K562 (cell line): ENCODE measurements around the gene AFG1L. TPM values are rescaled to one million over a fixed set of nuclear protein-coding genes. Genes with fewer than 3 reads are reported as not detected.

Source experiments
- BRD4 ChIP-seq: fragments of 200-600 bp; sonication (generic); IDR thresholded peaks from 2 replicates; pipeline ENCODE4 v1.6.1; 2017; ENCODE audit warnings: inconsistent platforms
- COPS2 ChIP-seq: fragments of 450-650 bp; conservative IDR thresholded peaks from 2 replicates; pipeline ENCODE4 v1.6.1; 2016; ENCODE audit warnings: mild to moderate bottlenecking, moderate library complexity
- GATA2 ChIP-seq: sonication (generic); formaldehyde crosslinking; IDR thresholded peaks from 2 replicates; pipeline ENCODE4 v1.4.0; 2020; ENCODE audit warnings: mild to moderate bottlenecking, missing genetic modification reagents
- HCFC1 ChIP-seq: IDR thresholded peaks from 2 replicates; pipeline ENCODE4 v1.6.1; 2012; ENCODE audit warnings: low read depth, low read length, improper control_type of control experiment
- HDAC6 ChIP-seq: IDR thresholded peaks from 2 replicates; pipeline ENCODE4 v1.6.1; 2012; ENCODE audit warnings: low read depth, mild to moderate bottlenecking, control low read depth, inconsistent platforms, low read length, moderate library complexity
- MTA2 ChIP-seq: fragments of 450-650 bp; IDR thresholded peaks from 2 replicates; pipeline ENCODE4 v1.6.1; 2016; ENCODE audit warnings: low read depth
- RBM22 ChIP-seq: fragments of 200-400 bp; formaldehyde crosslinking; IDR thresholded peaks from 2 replicates; pipeline ENCODE4 v1.6.1; 2018; ENCODE audit warnings: low read length, low read depth; ENCODE audit not compliant: poor library complexity, severe bottlenecking
- RBM25 ChIP-seq: fragments of 200-400 bp; formaldehyde crosslinking; IDR thresholded peaks from 2 replicates; pipeline ENCODE4 v1.6.1; 2018; ENCODE audit warnings: low read length, low read depth, moderate library complexity; ENCODE audit not compliant: severe bottlenecking
- SREBF1 ChIP-seq: fragments of 150-350 bp; IDR thresholded peaks from 2 replicates; pipeline ENCODE4 v1.6.1; 2014; ENCODE audit warnings: antibody characterized with exemption, low read depth, low read length, borderline replicate concordance
- ZNF146 ChIP-seq: IDR thresholded peaks from one replicate; pipeline ENCODE4 v1.6.1; 2018; ENCODE audit warnings: missing compliant biosample characterization; ENCODE audit not compliant: unreplicated experiment
- ZNF696 ChIP-seq: fragments of 250-450 bp; sonication (Bioruptor Pico); conservative IDR thresholded peaks from 2 replicates; pipeline ENCODE4 v1.4.0; 2020; ENCODE audit warnings: mild to moderate bottlenecking, moderate library complexity
- polyA plus RNA-seq, 8 experiments: library from polyadenylated mRNA; depleted of rRNA in 4 of 8; stranded (reverse) in 5 of 8; unstranded in 3 of 8; fragments of >200 nt; fragmentation: Nextera tagmentation in 2 of 8; fragmentation: Illumina TruSeq in 1 of 8; extraction: Ambion mirVana in 2 of 8; extraction: Trizol in 1 of 8; gene quantifications; 2 replicates each; pipeline versions ENCODE4 v1.2.1 to v1.2.3, GENCODE V29; 2011 to 2014; ENCODE audit warnings: inconsistent platforms in 1 of 8, missing spikeins in 1 of 8
- total RNA-seq, 7 experiments: library from RNA; depleted of rRNA in 6 of 7; stranded (reverse); fragments of >200 nt in 6 of 7; fragmentation: Illumina TruSeq in 2 of 7; extraction: Trizol in 2 of 7; gene quantifications; 2 replicates each; pipeline versions ENCODE4 v1.2.1 to v1.2.3, GENCODE V29; 2011 to 2021; ENCODE audit warnings: low replicate concordance in 1 of 7
- TF ChIP-seq, protein P1 (sequence below), 2 experiments: fragments of 450-650 bp; IDR thresholded peaks; 2 replicates each; pipeline ENCODE4 v1.6.1; 2016; ENCODE audit warnings: mild to moderate bottlenecking in 2 of 2, borderline replicate concordance in 1 of 2, low read depth in 1 of 2, moderate library complexity in 1 of 2
- TF ChIP-seq, protein P2 (sequence below), 2 experiments: fragments of 250-450 bp in 1 of 2; fragments of 450-650 bp in 1 of 2; sonication (Bioruptor Pico) in 1 of 2; IDR thresholded peaks; 2 replicates each; pipeline versions ENCODE4 v1.6.1 to v1.8.0; 2016 to 2021; ENCODE audit warnings: mild to moderate bottlenecking in 2 of 2, moderate library complexity in 2 of 2, missing compliant biosample characterization in 1 of 2, missing genetic modification characterization in 1 of 2
- TF ChIP-seq, protein P3 (sequence below): fragments of 450-650 bp; IDR thresholded peaks from 2 replicates; pipeline ENCODE4 v1.6.1; 2016; ENCODE audit warnings: antibody characterized with exemption
- TF ChIP-seq, protein P4 (sequence below): fragments of 250-450 bp; sonication (Bioruptor Pico); IDR thresholded peaks from 2 replicates; pipeline ENCODE4 v1.5.1; 2021; ENCODE audit warnings: mild to moderate bottlenecking

The AFG1L gene
- total and polyA plus RNA-seq, 9 of the 15 experiments (the other 6 are each of a cell fraction or from before 2014, with no cell fraction given): 2.2 to 15.5 (median 5.8) TPM

DNA sequence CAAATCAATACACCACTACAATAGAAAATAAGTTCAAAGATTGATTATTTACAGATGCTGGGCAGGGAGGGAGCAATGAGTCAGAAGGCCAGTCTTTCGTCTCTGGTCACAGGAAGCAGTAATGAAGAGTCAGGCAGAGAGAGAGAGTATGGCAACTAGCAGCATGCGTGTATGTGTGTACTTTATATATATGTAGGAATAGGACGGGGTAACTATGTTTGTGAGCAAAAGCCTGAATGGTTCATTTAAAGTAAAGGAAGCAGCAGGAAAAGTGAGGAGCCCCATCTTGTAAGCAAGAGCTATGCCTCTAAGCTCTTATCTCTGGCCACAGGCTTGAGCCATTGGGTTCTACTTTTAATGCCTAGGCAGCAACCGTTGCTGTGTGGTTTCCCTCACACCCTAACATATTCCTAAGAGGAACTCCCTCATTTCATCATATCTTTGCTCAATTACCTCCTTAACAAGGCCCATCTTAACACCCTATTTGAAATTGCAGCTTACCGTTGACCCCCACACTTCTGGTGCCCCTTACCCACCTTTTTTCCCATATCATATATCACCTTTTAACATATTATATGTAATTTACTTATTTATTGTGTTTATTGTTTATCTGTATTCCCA is 66.6 kb downstream of the AFG1L start (continued):
- TF ChIP-seq, protein P1, sequence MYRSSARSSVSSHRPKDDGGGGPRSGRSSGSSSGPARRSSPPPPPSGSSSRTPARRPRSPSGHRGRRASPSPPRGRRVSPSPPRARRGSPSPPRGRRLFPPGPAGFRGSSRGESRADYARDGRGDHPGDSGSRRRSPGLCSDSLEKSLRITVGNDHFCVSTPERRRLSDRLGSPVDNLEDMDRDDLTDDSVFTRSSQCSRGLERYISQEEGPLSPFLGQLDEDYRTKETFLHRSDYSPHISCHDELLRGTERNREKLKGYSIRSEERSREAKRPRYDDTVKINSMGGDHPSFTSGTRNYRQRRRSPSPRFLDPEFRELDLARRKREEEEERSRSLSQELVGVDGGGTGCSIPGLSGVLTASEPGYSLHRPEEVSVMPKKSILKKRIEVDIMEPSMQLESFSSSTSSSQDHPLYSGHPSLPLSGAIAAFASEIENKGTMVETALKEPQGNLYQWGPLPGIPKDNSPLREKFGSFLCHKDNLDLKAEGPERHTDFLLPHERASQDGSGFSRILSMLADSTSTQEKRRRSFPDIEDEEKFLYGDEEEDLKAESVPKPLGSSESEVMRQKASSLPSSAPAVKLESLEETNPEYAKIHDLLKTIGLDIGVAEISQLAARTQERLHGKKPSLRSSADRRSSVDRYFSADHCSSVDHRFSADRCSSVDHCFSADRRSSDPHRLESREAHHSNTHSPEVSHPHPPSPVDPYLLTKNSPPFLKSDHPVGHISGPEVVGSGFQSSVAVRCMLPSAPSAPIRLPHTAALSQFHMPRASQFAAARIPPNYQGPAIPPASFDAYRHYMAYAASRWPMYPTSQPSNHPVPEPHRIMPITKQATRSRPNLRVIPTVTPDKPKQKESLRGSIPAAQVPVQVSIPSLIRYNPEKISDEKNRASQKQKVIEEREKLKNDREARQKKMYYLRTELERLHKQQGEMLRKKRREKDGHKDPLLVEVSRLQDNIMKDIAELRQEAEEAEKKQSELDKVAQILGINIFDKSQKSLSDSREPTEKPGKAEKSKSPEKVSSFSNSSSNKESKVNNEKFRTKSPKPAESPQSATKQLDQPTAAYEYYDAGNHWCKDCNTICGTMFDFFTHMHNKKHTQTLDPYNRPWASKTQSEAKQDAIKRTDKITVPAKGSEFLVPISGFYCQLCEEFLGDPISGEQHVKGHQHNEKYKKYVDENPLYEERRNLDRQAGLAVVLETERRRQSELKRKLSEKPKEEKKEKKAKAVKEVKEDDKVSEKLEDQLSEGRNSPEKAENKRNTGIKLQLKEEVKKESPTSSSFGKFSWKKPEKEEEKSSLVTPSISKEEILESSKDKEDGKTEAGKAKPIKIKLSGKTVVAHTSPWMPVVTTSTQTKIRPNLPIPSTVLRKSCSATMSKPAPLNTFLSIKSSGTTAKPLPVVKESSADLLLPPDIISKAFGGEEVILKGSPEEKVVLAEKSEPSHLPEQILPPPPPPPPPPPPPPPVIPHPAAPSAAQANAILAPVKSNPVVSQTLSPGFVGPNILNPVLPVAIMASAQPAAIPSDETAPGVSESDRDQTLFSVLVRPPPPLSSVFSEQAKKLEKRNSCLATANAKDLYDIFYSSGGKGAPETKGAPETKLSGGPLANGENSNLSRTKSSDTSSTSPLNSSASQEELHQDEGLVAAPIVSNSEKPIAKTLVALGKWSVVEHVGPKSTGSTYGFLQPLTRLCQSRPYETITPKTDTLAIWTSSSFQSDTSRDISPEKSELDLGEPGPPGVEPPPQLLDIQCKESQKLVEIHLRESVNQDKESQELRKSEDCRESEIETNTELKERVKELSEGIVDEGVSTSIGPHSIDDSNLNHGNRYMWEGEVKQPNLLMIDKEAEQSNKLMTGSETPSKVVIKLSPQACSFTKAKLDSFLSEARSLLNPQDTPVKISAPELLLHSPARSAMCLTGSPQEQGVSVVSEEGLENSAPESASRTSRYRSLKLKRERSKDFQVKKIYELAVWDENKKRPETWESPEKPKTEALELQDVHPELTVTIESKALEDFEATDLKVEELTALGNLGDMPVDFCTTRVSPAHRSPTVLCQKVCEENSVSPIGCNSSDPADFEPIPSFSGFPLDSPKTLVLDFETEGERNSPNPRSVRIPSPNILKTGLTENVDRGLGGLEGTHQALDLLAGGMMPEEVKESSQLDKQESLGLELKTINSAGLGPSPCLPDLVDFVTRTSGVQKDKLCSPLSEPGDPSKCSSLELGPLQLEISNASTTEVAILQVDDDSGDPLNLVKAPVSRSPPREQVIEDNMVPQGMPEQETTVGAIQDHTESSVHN (IDR thresholded peaks at IDR 0.05; ENCODE audit: borderline replicate concordance in 1 of 2, low read depth in 1 of 2): no peak
- TF ChIP-seq SREBF1: no peak
- TF ChIP-seq, protein P2, sequence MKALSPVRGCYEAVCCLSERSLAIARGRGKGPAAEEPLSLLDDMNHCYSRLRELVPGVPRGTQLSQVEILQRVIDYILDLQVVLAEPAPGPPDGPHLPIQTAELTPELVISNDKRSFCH (CRISPR knock-in tag; IDR thresholded peaks at IDR 0.05): no peak
- TF ChIP-seq, protein P2 (tag; IDR thresholded peaks at IDR 0.05): no peak
- peak; percentile 82 for TF ChIP-seq GATA2 (CRISPR knock-in tag)
- TF ChIP-seq HCFC1: no peak
- no peak for TF ChIP-seq RBM25
- TF ChIP-seq MTA2: peak; percentile 71
- no peak for TF ChIP-seq ZNF696 (CRISPR knock-in tag)
- TF ChIP-seq ZNF146 (CRISPR knock-in tag): no peak
- no peak for TF ChIP-seq COPS2
- TF ChIP-seq, protein P3, sequence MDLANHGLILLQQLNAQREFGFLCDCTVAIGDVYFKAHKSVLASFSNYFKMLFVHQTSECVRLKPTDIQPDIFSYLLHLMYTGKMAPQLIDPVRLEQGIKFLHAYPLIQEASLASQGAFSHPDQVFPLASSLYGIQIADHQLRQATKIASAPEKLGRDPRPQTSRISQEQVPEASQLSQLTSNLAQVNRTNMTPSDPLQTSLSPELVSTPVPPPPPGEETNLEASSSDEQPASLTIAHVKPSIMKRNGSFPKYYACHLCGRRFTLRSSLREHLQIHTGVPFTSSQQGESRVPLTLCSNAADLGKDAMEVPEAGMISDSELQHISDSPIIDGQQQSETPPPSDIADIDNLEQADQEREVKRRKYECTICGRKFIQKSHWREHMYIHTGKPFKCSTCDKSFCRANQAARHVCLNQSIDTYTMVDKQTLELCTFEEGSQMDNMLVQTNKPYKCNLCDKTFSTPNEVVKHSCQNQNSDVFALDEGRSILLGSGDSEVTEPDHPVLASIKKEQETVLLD: peak; percentile 27; the same call in 1 of the 2 replicates
- no peak for TF ChIP-seq BRD4
- TF ChIP-seq RBM22: no peak
- no peak for TF ChIP-seq HDAC6
- TF ChIP-seq, protein P4, sequence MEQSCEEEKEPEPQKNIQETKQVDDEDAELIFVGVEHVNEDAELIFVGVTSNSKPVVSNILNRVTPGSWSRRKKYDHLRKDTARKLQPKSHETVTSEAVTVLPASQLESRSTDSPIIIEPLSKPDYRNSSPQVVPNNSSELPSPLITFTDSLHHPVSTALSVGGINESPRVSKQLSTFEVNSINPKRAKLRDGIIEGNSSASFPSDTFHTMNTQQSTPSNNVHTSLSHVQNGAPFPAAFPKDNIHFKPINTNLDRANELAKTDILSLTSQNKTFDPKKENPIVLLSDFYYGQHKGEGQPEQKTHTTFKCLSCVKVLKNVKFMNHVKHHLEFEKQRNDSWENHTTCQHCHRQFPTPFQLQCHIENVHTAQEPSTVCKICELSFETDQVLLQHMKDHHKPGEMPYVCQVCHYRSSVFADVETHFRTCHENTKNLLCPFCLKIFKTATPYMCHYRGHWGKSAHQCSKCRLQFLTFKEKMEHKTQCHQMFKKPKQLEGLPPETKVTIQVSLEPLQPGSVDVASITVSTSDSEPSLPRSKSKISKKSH (CRISPR knock-in tag): no peak
